ENCODE results near the gene TMEM247. TPM values are rescaled to one million over a fixed set of nuclear protein-coding genes. Genes with fewer than 3 reads are reported as not detected.

Gene TMEM247
- polyA plus RNA-seq, 1 of the 3 experiments (the other 2 are of a cell fraction), result not detected

DNA sequence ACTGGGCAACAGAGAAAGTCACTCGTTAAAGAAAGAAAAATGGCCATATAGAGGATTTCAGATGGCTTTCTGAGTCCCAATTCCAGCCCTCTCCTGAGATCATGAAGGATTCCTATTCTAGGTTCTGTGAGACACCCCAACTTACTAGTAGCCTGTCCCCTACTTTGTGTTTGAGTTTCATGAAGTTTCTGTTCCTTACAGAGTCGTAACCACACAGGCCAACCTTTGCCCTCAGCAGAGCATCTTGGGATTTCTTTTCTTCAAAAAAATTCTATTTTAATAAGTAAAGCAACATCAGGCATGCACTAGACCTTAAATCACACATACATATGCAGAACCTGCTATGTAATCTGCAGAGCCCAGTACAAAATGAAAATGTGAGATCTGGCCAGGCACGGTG is 30.4 kb downstream of the TMEM247 start:
- 85% methylated on average over 3 of the region's 3 CpGs for WGBS (ENCODE audit: low lambda C conversion rate)
- no peaks in the 10 kb centered on the region for H3K79me2 ChIP-seq (ENCODE audit: insufficient read depth)

DNA sequence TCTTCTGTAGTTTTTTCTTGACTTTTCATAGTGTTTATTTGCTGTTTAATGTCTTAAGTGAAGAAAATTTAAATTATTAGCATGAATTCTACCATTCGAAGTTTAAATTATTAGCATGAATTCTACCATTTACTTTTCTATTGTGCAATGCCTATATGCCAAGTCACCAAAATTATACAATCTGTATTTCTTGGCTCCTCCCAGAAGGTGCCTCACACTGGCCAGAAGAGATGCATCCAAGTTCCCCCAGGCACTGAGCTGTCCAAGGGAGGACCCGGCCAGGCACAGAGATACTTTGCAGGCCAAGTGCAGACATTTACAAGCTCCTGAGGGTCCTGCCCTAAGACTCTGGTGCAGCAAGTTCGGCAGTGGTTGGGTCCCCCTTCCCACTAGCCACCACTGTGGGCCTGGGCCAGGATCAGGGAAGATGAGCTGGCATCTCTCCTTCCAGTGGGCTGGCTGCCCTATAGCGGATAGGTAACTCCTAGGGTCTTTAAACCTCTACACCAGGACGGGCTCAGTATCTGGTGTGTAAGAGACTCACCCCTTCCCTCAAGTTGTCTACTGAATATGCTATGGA is 31.3 kb downstream of the TMEM247 start:
- no peaks in the 10 kb centered on the region for H3F3A ChIP-seq (replicated peaks; ENCODE audit: insufficient read depth)
- ChIA-PET CTCF (interaction anchor here (0.9 to 1.5 kb wide), 4 partner anchors 9 to 379 kb away, joined by 3 to 7 read pairs (median 4); no protein-coding TSS in a partner anchor), POLR2A (no interaction called here)
- H3K36me3 ChIP-seq (replicated peaks in 1 of 2; ENCODE audit: control insufficient read depth in 1 of 2, insufficient read depth in 2 of 2, low read length in 1 of 2), result peaks cover 0 to 10% of the 10 kb centered on the region in 2 experiments
- H2AFZ ChIP-seq (ENCODE audit: low read depth), result no peak overlapping the region
- H3K9me3 ChIP-seq, result peaks cover 16% of the 10 kb centered on the region
- H3K27ac ChIP-seq (ENCODE audit: low read depth in 2 of 2, low read length in 1 of 2), result no peak overlapping the region
- no peaks in the 10 kb centered on the region for H3K27me3 ChIP-seq (ENCODE audit: insufficient read depth)
- DNase-seq, result no peak
- H3K9me2 ChIP-seq, result no peaks in the 10 kb centered on the region
- H3K4me3 ChIP-seq (ENCODE audit: low read depth in 2 of 2, low read length in 1 of 2), result no peak overlapping the region
- 72% methylated on average over 5 of the region's 5 CpGs for WGBS (ENCODE audit: low lambda C conversion rate)
- no peaks in the 10 kb centered on the region for H3K4me1 ChIP-seq (ENCODE audit: control insufficient read depth in 1 of 2, insufficient read depth in 2 of 2, low read depth in 1 of 2, low read length in 1 of 2)
- no peaks in the 10 kb centered on the region for H3K79me2 ChIP-seq (ENCODE audit: insufficient read depth)
- no peak overlapping the region for H3K9ac ChIP-seq
- H4K20me1 ChIP-seq (ENCODE audit: insufficient read depth), result no peaks in the 10 kb centered on the region
- no peak overlapping the region for H3K4me2 ChIP-seq
- TF ChIP-seq GATA2 (CRISPR knock-in tag; IDR thresholded peaks at IDR 0.05) (no peak), TAF1 (IDR thresholded peaks at IDR 0.05; ENCODE audit: borderline replicate concordance, low read depth, low read length) (no peak), JUND (IDR thresholded peaks at IDR 0.05) (no peak), SMC3 (IDR thresholded peaks at IDR 0.05; ENCODE audit: low read depth, low read length) (no peak), EZH2phosphoT487 (IDR thresholded peaks at IDR 0.05; ENCODE audit: borderline replicate concordance, low read depth) (no peak), CHD2 (IDR thresholded peaks at IDR 0.05; ENCODE audit: low read length, partially characterized antibody) (no peak), TEAD4 (IDR thresholded peaks at IDR 0.05; ENCODE audit: borderline replicate concordance, insufficient read depth) (no peak), RFX5 (IDR thresholded peaks at IDR 0.05; ENCODE audit: low read length) (no peak), EP300 (IDR thresholded peaks at IDR 0.05; ENCODE audit: borderline replicate concordance in 1 of 2, low read depth in 1 of 2, low read length in 1 of 2) (no peak), POLR2AphosphoS5 (IDR thresholded peaks at IDR 0.05; ENCODE audit: low read depth, low read length) (no peak), RCOR1 (IDR thresholded peaks at IDR 0.05; ENCODE audit: low read length) (no peak), FOXJ3 (CRISPR knock-in tag; IDR thresholded peaks at IDR 0.05) (no peak)
- TF ChIP-seq, protein P1, sequence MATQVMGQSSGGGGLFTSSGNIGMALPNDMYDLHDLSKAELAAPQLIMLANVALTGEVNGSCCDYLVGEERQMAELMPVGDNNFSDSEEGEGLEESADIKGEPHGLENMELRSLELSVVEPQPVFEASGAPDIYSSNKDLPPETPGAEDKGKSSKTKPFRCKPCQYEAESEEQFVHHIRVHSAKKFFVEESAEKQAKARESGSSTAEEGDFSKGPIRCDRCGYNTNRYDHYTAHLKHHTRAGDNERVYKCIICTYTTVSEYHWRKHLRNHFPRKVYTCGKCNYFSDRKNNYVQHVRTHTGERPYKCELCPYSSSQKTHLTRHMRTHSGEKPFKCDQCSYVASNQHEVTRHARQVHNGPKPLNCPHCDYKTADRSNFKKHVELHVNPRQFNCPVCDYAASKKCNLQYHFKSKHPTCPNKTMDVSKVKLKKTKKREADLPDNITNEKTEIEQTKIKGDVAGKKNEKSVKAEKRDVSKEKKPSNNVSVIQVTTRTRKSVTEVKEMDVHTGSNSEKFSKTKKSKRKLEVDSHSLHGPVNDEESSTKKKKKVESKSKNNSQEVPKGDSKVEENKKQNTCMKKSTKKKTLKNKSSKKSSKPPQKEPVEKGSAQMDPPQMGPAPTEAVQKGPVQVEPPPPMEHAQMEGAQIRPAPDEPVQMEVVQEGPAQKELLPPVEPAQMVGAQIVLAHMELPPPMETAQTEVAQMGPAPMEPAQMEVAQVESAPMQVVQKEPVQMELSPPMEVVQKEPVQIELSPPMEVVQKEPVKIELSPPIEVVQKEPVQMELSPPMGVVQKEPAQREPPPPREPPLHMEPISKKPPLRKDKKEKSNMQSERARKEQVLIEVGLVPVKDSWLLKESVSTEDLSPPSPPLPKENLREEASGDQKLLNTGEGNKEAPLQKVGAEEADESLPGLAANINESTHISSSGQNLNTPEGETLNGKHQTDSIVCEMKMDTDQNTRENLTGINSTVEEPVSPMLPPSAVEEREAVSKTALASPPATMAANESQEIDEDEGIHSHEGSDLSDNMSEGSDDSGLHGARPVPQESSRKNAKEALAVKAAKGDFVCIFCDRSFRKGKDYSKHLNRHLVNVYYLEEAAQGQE (IDR thresholded peaks at IDR 0.05; ENCODE audit: low read depth, low read length), result no peak
- TF ChIP-seq, protein P2, sequence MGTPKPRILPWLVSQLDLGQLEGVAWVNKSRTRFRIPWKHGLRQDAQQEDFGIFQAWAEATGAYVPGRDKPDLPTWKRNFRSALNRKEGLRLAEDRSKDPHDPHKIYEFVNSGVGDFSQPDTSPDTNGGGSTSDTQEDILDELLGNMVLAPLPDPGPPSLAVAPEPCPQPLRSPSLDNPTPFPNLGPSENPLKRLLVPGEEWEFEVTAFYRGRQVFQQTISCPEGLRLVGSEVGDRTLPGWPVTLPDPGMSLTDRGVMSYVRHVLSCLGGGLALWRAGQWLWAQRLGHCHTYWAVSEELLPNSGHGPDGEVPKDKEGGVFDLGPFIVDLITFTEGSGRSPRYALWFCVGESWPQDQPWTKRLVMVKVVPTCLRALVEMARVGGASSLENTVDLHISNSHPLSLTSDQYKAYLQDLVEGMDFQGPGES (IDR thresholded peaks at IDR 0.05; ENCODE audit: low read depth, low read length), result no peak
- TF ChIP-seq, protein P3, sequence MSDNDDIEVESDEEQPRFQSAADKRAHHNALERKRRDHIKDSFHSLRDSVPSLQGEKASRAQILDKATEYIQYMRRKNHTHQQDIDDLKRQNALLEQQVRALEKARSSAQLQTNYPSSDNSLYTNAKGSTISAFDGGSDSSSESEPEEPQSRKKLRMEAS (IDR thresholded peaks at IDR 0.05; ENCODE audit: low read depth), result no peak
- TF ChIP-seq, protein P4, sequence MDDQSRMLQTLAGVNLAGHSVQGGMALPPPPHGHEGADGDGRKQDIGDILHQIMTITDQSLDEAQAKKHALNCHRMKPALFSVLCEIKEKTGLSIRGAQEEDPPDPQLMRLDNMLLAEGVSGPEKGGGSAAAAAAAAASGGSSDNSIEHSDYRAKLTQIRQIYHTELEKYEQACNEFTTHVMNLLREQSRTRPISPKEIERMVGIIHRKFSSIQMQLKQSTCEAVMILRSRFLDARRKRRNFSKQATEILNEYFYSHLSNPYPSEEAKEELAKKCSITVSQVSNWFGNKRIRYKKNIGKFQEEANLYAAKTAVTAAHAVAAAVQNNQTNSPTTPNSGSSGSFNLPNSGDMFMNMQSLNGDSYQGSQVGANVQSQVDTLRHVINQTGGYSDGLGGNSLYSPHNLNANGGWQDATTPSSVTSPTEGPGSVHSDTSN (IDR thresholded peaks at IDR 0.05), result no peak

More for the DNA sequence above, 30.4 kb downstream of the TMEM247 start:
- Histone ChIP-seq H3K27ac (ENCODE audit: low read depth in 2 of 2, low read length in 1 of 2) (no peak overlapping the region), H3K27me3 (ENCODE audit: insufficient read depth) (no peaks in the 10 kb centered on the region), H3K9me3 (peaks cover 7% of the 10 kb centered on the region), H3K36me3 (replicated peaks in 1 of 2; ENCODE audit: control insufficient read depth in 1 of 2, insufficient read depth in 2 of 2, low read length in 1 of 2) (peaks cover 0 to 6% of the 10 kb centered on the region in 2 experiments), H3K4me1 (ENCODE audit: control insufficient read depth in 1 of 2, insufficient read depth in 2 of 2, low read depth in 1 of 2, low read length in 1 of 2) (no peaks in the 10 kb centered on the region), H3K4me3 (ENCODE audit: low read depth in 2 of 2, low read length in 1 of 2) (no peak overlapping the region), H2AFZ (ENCODE audit: low read depth) (no peak overlapping the region), H3K9ac (no peak overlapping the region), H3F3A (replicated peaks; ENCODE audit: insufficient read depth) (no peaks in the 10 kb centered on the region), H3K4me2 (no peak overlapping the region), H3K9me2 (no peaks in the 10 kb centered on the region), H4K20me1 (ENCODE audit: insufficient read depth) (no peaks in the 10 kb centered on the region)
- no peak for TF ChIP-seq FOSL2 (IDR thresholded peaks at IDR 0.05; ENCODE audit: borderline replicate concordance, low read depth)
- TF ChIP-seq NFIC (IDR thresholded peaks at IDR 0.05; ENCODE audit: borderline replicate concordance), result no peak
- no peak for TF ChIP-seq GATA2 (CRISPR knock-in tag; IDR thresholded peaks at IDR 0.05)
- TF ChIP-seq, protein P3 (IDR thresholded peaks at IDR 0.05; ENCODE audit: low read depth), result no peak
- TF ChIP-seq, protein P4 (IDR thresholded peaks at IDR 0.05), result no peak
- TF ChIP-seq MXI1 (IDR thresholded peaks at IDR 0.05; ENCODE audit: low read depth, low read length), result no peak
- no peak for DNase-seq
- POLR2A ChIA-PET, result no interaction called here
- CTCF ChIA-PET, result interaction anchor here (0.7 to 1.9 kb wide), 4 partner anchors 12 to 141 kb away, joined by 3 to 4 read pairs (median 3); no protein-coding TSS in a partner anchor

All from SK-N-SH (cell line).